Central memory CD8-positive, alpha-beta T cell (primary cell): ENCODE data around the gene FARP2.
"Not testable (repeated sequence)": the region's sequence is repeated elsewhere in the genome, so short reads cannot be mapped to it uniquely, and the experiment has no call there.

Experiments
- ATAC-seq: fragments of 150-1000 bp; cut with Tn5 transposase; replicated peaks from 2 replicates; pipeline ENCODE4 v1.10.0; 2022; ENCODE audit warnings: mild to moderate bottlenecking, moderate FRiP score, moderate number of reproducible peaks; ENCODE audit not compliant: poor library complexity, severe bottlenecking; ENCODE audit errors: extremely low read depth
- DNase-seq, 2 donors: peaks; one replicate each; pipeline ENCODE4 v3.0.0; 2021; ENCODE audit warnings: low spot score in 2 of 2
- H3K27ac Mint-ChIP-seq: one replicate; pipeline ENCODE4 v1.8.0; 2022; ENCODE audit warnings: low read depth, mild to moderate bottlenecking, moderate library complexity, mixed read lengths
- H3K27me3 Mint-ChIP-seq: one replicate; pipeline ENCODE4 v1.8.0; 2022; ENCODE audit warnings: mixed read lengths
- H3K36me3 Mint-ChIP-seq: one replicate; pipeline ENCODE4 v1.8.0; 2022; ENCODE audit warnings: mild to moderate bottlenecking, moderate library complexity, mixed read lengths; ENCODE audit not compliant: insufficient read depth
- H3K4me1 Mint-ChIP-seq: one replicate; pipeline ENCODE4 v1.8.0; 2022; ENCODE audit warnings: mixed read lengths
- H3K4me3 Mint-ChIP-seq: one replicate; pipeline ENCODE4 v1.8.0; 2022; ENCODE audit warnings: mild to moderate bottlenecking, moderate library complexity, mixed read lengths
- H3K9me3 Mint-ChIP-seq: one replicate; pipeline ENCODE4 v1.8.0; 2022; ENCODE audit warnings: mixed read lengths

FARP2 gene

GRCh38 chr2:241315879-241316631, 40.0 kb upstream of the FARP2 start, which contains the start of gene SEPTIN2:
SEPTIN2 (plus strand) TSS chr2:241315925; CDS start chr2:241324233, 8,308 bp downstream.
- Mint-ChIP-seq H3K9me3 (no peaks in the 10 kb centered on the region), H3K4me3 (peak within 1 kb of the TSS; percentile 99), H3K36me3 (peaks cover 29% of the 10 kb centered on the region), H3K27ac (peak within 1 kb of the TSS; percentile 98), H3K27me3 (no peaks in the 10 kb centered on the region), H3K4me1 (peaks cover 80% of the 10 kb centered on the region)
- ATAC-seq (peak; percentile 45), DNase-seq (peak; percentile 75 to 77)

GRCh38 chr2:241316825-241317224, 39.3 kb upstream of the FARP2 start:
- DNase-seq: no peak
- Mint-ChIP-seq H3K27me3 (no peaks in the 10 kb centered on the region), H3K4me1 (peaks cover 80% of the 10 kb centered on the region), H3K27ac (peak overlapping the region; percentile 98), H3K4me3 (peak overlapping the region; percentile 99), H3K36me3 (peaks cover 30% of the 10 kb centered on the region), H3K9me3 (no peaks in the 10 kb centered on the region)
- no peak for ATAC-seq

GRCh38 chr2:241317391-241317790, 38.7 kb upstream of the FARP2 start:
- Mint-ChIP-seq H3K27ac (peak overlapping the region; percentile 98), H3K9me3 (no peaks in the 10 kb centered on the region), H3K4me1 (peaks cover 80% of the 10 kb centered on the region), H3K36me3 (peaks cover 30% of the 10 kb centered on the region), H3K4me3 (peak overlapping the region; percentile 99), H3K27me3 (no peaks in the 10 kb centered on the region)
- DNase-seq (no peak), ATAC-seq (no peak)

- Mint-ChIP-seq H3K36me3 (peaks cover 30% of the 10 kb centered on the region), H3K27ac (peak overlapping the region; percentile 98), H3K4me3 (peak overlapping the region; percentile 37), H3K4me1 (peaks cover 75% of the 10 kb centered on the region)
- DNase-seq, H3K9me3 Mint-ChIP-seq, H3K27me3 Mint-ChIP-seq, ATAC-seq: not testable (repeated sequence)
These were observed 37.3 kb upstream of the FARP2 start for GRCh38 chr2:241318830-241319229.

- Mint-ChIP-seq H3K27me3 (no peaks in the 10 kb centered on the region), H3K9me3 (no peaks in the 10 kb centered on the region), H3K4me3 (peak overlapping the region; percentile 48), H3K36me3 (peaks cover 34% of the 10 kb centered on the region), H3K4me1 (peaks cover 75% of the 10 kb centered on the region), H3K27ac (peak overlapping the region; percentile 79)
- no peak for DNase-seq
- no peak for ATAC-seq
These were observed 35.7 kb upstream of the FARP2 start for GRCh38 chr2:241320394-241320793.

GRCh38 chr2:241321033-241321432, 35.1 kb upstream of the FARP2 start:
- peak overlapping the region; percentile 79 for H3K27ac Mint-ChIP-seq
- peaks cover 35% of the 10 kb centered on the region for H3K36me3 Mint-ChIP-seq
- no peaks in the 10 kb centered on the region for H3K9me3 Mint-ChIP-seq
- ATAC-seq: no peak
- DNase-seq: no peak
- H3K4me1 Mint-ChIP-seq: peaks cover 76% of the 10 kb centered on the region
- H3K4me3 Mint-ChIP-seq: peak overlapping the region; percentile 31
- H3K27me3 Mint-ChIP-seq: no peaks in the 10 kb centered on the region

GRCh38 chr2:241321886-241322285, 34.2 kb upstream of the FARP2 start:
- H3K27ac Mint-ChIP-seq: no peak overlapping the region
- H3K36me3 Mint-ChIP-seq: peaks cover 34% of the 10 kb centered on the region
- DNase-seq: no peak
- no peaks in the 10 kb centered on the region for H3K9me3 Mint-ChIP-seq
- no peak for ATAC-seq
- no peak overlapping the region for H3K4me3 Mint-ChIP-seq
- H3K27me3 Mint-ChIP-seq: no peaks in the 10 kb centered on the region
- peaks cover 68% of the 10 kb centered on the region for H3K4me1 Mint-ChIP-seq

- H3K27ac Mint-ChIP-seq: no peak overlapping the region
- H3K4me1 Mint-ChIP-seq: peaks cover 58% of the 10 kb centered on the region
- no peaks in the 10 kb centered on the region for H3K27me3 Mint-ChIP-seq
- no peak for ATAC-seq
- H3K36me3 Mint-ChIP-seq: peaks cover 42% of the 10 kb centered on the region
- DNase-seq: no peak
- H3K9me3 Mint-ChIP-seq: no peaks in the 10 kb centered on the region
- no peak overlapping the region for H3K4me3 Mint-ChIP-seq
These were observed 32.3 kb upstream of the FARP2 start for GRCh38 chr2:241323778-241324177.

GRCh38 chr2:241324775-241325174, 31.3 kb upstream of the FARP2 start:
- peaks cover 48% of the 10 kb centered on the region for H3K36me3 Mint-ChIP-seq
- H3K27me3 Mint-ChIP-seq: no peaks in the 10 kb centered on the region
- no peak for ATAC-seq
- H3K27ac Mint-ChIP-seq: no peak overlapping the region
- no peak for DNase-seq
- H3K4me3 Mint-ChIP-seq: no peak overlapping the region
- H3K9me3 Mint-ChIP-seq: no peaks in the 10 kb centered on the region
- peaks cover 48% of the 10 kb centered on the region for H3K4me1 Mint-ChIP-seq

GRCh38 chr2:241325257-241325656, 30.8 kb upstream of the FARP2 start:
- no peak overlapping the region for H3K4me3 Mint-ChIP-seq
- H3K9me3 Mint-ChIP-seq: no peaks in the 10 kb centered on the region
- DNase-seq: no peak
- H3K4me1 Mint-ChIP-seq: peaks cover 48% of the 10 kb centered on the region
- peaks cover 43% of the 10 kb centered on the region for H3K36me3 Mint-ChIP-seq
- H3K27ac Mint-ChIP-seq: no peak overlapping the region
- no peaks in the 10 kb centered on the region for H3K27me3 Mint-ChIP-seq
- ATAC-seq: no peak

GRCh38 chr2:241329669-241330615, 26.1 kb upstream of the FARP2 start:
- Mint-ChIP-seq H3K27ac (peak overlapping the region; percentile 35), H3K4me1 (peaks cover 29% of the 10 kb centered on the region), H3K27me3 (no peaks in the 10 kb centered on the region), H3K4me3 (no peak overlapping the region), H3K9me3 (no peaks in the 10 kb centered on the region), H3K36me3 (peaks cover 45% of the 10 kb centered on the region)
- no peak for DNase-seq
- ATAC-seq: no peak

- Mint-ChIP-seq H3K27ac (peak overlapping the region; percentile 35), H3K9me3 (no peaks in the 10 kb centered on the region)
These were observed 25.5 kb upstream of the FARP2 start for GRCh38 chr2:241330616-241330981.

More at GRCh38 chr2:241330616-241330981, 25.5 kb upstream of the FARP2 start:
- ATAC-seq: no peak
- DNase-seq: no peak
- no peak overlapping the region for H3K4me3 Mint-ChIP-seq
- peaks cover 42% of the 10 kb centered on the region for H3K36me3 Mint-ChIP-seq
- no peaks in the 10 kb centered on the region for H3K27me3 Mint-ChIP-seq
- H3K4me1 Mint-ChIP-seq: peaks cover 25% of the 10 kb centered on the region
